Nephron (organoid): ENCODE measurements around the gene FAAP24.
"Not testable (repeated sequence)": the region's sequence is repeated elsewhere in the genome, so short reads cannot be mapped to it uniquely, and the experiment has no call there.

ENCODE experiments used
- H3K27ac Mint-ChIP-seq, 3 experiments: 2 replicates each; pipeline ENCODE4 v1.8.0; 2020; ENCODE audit warnings: mixed read lengths in 3 of 3, mild to moderate bottlenecking in 2 of 3, moderate library complexity in 1 of 3
- H3K27me3 Mint-ChIP-seq: 2 replicates; pipeline ENCODE4 v1.8.0; 2021; ENCODE audit warnings: low read depth, mild to moderate bottlenecking, moderate library complexity, mixed read lengths
- H3K36me3 Mint-ChIP-seq: 2 replicates; pipeline ENCODE4 v1.8.0; 2020; ENCODE audit warnings: low read depth, mixed read lengths
- H3K4me1 Mint-ChIP-seq: 2 replicates; pipeline ENCODE4 v1.8.0; 2020; ENCODE audit warnings: mixed read lengths
- H3K4me3 Mint-ChIP-seq, 3 experiments: 2 replicates each; pipeline ENCODE4 v1.8.0; 2020; ENCODE audit warnings: mild to moderate bottlenecking in 3 of 3, mixed read lengths in 3 of 3, moderate library complexity in 2 of 3
- H3K9me3 Mint-ChIP-seq: 2 replicates; pipeline ENCODE4 v1.8.0; 2020; ENCODE audit warnings: mixed read lengths
- TF ChIP-seq, protein P1 (sequence below), 3 experiments: fragments of 200-600 bp; sonication (generic); IDR thresholded peaks; one replicate each; pipeline ENCODE4 v1.5.0; 2021; ENCODE audit warnings: antibody characterized with exemption in 3 of 3; ENCODE audit not compliant: unreplicated experiment in 3 of 3

FAAP24 gene

DNA sequence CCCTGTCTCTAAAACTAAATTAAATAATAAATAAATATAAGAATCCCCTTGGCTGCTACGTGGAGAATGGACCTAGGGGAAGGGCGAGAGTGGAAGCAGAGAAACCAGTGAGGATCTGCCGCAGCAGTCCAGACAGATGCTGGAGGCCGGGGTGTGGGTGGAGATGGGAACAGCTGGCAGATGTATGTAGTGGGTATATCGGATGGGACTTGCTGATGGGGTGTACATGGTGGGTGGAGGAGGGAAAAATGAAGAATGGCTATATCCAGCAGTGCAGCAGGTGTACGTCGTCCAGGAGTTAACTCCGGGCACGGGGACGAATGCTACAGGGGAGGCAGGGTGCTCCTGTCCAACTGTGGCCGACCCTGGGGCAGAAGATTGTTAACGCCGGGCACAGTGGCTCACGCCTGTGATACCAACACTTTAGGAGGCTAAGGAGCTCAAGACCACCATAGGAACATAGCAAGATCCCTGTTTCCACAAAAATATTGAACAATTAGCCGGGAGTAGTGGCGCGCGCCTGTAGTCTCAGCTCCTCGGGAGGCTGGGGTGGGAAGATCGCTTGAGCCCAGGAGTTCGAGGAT is 938 bp upstream of the FAAP24 start:
- no peaks in the 10 kb centered on the region for H3K27me3 Mint-ChIP-seq
- no peaks in the 10 kb centered on the region for H3K9me3 Mint-ChIP-seq
- H3K27ac Mint-ChIP-seq: peak overlapping the region; percentile 59 to 87 (median 60)
- H3K4me3 Mint-ChIP-seq: peak overlapping the region; percentile 99 to 100 (median 99)
- peaks cover 11% of the 10 kb centered on the region for H3K4me1 Mint-ChIP-seq
- TF ChIP-seq, protein P1, sequence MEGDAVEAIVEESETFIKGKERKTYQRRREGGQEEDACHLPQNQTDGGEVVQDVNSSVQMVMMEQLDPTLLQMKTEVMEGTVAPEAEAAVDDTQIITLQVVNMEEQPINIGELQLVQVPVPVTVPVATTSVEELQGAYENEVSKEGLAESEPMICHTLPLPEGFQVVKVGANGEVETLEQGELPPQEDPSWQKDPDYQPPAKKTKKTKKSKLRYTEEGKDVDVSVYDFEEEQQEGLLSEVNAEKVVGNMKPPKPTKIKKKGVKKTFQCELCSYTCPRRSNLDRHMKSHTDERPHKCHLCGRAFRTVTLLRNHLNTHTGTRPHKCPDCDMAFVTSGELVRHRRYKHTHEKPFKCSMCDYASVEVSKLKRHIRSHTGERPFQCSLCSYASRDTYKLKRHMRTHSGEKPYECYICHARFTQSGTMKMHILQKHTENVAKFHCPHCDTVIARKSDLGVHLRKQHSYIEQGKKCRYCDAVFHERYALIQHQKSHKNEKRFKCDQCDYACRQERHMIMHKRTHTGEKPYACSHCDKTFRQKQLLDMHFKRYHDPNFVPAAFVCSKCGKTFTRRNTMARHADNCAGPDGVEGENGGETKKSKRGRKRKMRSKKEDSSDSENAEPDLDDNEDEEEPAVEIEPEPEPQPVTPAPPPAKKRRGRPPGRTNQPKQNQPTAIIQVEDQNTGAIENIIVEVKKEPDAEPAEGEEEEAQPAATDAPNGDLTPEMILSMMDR (IDR thresholded peaks at IDR 0.05; ENCODE audit: unreplicated experiment in 3 of 3): no peak
- H3K36me3 Mint-ChIP-seq: peaks cover 29% of the 10 kb centered on the region

DNA sequence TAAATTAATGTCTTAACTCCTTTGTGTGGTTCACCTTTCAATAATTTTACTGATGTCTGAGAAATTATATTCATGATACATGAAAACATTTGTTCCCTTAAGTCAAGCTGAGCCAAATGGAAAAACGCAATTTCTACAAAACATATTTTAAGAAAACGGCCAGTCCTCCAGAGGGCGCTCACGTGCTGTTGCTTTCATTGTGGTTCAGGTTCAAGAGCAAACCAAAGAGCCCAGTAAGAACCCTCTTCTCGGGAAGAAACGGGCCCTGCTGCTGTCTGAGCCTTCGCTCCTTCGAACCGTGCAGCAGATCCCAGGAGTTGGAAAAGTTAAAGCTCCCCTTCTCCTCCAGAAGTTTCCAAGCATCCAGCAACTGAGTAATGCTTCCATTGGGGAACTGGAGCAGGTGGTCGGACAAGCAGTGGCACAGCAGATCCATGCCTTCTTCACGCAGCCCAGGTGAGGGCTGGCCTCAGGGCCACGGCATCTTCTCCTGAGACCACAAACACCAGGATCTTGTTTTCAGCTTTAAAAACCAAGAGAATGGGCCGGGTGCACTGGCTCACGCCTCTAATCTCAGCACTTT is 4.3 kb downstream of the FAAP24 start:
- H3K27me3 Mint-ChIP-seq: no peaks in the 10 kb centered on the region
- peak overlapping the region in 1 of 3 experiments; percentile 0 for H3K27ac Mint-ChIP-seq
- TF ChIP-seq, protein P1 (IDR thresholded peaks at IDR 0.05; ENCODE audit: unreplicated experiment in 3 of 3): peak; percentile 51 to 71 (median 62)
- H3K36me3 Mint-ChIP-seq: peaks cover 23% of the 10 kb centered on the region
- H3K4me3 Mint-ChIP-seq: peak overlapping the region in 1 of 3 experiments; percentile 38
- peaks cover 7% of the 10 kb centered on the region for H3K4me1 Mint-ChIP-seq
- no peaks in the 10 kb centered on the region for H3K9me3 Mint-ChIP-seq

DNA sequence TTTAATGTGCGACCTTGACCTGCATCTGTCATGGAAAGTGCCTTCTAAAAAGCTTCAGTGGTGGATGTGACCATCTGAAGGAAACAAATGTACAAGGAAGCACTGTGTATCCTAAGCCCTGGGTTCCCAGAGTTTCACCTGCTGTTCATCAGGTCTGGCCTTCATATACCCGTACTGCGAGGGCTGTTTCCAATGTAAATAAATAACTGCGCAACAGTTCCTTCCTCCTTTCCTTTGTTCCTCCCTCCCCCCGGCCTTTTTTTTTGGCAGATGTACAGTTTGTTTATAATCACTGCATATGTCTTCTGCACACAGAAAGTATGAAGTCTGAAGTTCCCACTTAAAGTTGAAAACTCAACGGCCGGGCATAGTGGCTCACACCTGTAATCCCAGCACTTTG is 5.2 kb downstream of the FAAP24 start:
- TF ChIP-seq, protein P1 (IDR thresholded peaks at IDR 0.05; ENCODE audit: unreplicated experiment in 3 of 3): no peak
- Mint-ChIP-seq H3K36me3 (peaks cover 20% of the 10 kb centered on the region), H3K27ac (no peak overlapping the region), H3K4me1 (no peaks in the 10 kb centered on the region), H3K4me3 (no peak overlapping the region), H3K27me3 (no peaks in the 10 kb centered on the region), H3K9me3 (no peaks in the 10 kb centered on the region)

DNA sequence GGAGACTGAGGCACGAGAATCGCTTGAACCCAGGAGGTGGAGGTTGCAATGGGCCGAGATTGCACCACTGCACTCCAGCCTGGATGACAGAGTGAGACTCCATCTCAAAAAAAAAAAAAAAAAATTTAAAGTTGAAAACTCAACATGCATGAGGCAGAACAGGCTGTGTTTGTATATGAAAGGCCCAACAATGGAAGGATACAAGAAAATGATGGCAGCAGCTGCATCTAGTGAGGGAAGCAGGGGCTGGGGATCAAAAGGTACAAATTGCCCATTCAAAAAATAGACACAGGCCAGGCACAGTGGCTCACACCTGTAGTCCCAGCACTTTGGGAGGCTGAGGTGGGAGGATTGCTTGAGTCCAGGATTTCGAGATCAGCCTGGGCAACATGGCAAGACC is 5.8 kb downstream of the FAAP24 start:
- H3K4me3 Mint-ChIP-seq, H3K4me1 Mint-ChIP-seq, H3K9me3 Mint-ChIP-seq, H3K27ac Mint-ChIP-seq, H3K27me3 Mint-ChIP-seq: not testable (repeated sequence)
- H3K36me3 Mint-ChIP-seq: peaks cover 23% of the 10 kb centered on the region

DNA sequence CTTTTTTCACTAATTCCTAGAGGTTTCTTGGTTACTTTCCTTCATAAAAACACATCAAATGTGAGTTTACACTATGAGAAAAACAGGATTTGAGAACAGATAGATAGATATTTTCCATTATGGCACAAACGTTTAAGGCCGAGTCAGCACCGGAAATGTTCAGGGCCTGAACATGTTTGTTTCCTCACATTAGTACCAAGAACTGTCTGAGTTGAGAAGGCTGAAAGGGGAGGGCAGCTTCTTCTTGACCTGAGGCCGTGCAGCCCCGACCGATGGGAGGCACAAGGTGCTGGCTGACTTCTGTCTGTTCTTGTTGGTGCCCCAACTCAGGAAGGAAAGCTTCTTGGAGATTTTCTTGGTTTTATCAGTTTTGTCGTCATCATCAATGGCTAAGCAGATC is 7.8 kb downstream of the FAAP24 start:
- H3K27me3 Mint-ChIP-seq, H3K27ac Mint-ChIP-seq, H3K4me3 Mint-ChIP-seq, H3K9me3 Mint-ChIP-seq, H3K4me1 Mint-ChIP-seq: not testable (repeated sequence)
- peaks cover 26% of the 10 kb centered on the region for H3K36me3 Mint-ChIP-seq

DNA sequence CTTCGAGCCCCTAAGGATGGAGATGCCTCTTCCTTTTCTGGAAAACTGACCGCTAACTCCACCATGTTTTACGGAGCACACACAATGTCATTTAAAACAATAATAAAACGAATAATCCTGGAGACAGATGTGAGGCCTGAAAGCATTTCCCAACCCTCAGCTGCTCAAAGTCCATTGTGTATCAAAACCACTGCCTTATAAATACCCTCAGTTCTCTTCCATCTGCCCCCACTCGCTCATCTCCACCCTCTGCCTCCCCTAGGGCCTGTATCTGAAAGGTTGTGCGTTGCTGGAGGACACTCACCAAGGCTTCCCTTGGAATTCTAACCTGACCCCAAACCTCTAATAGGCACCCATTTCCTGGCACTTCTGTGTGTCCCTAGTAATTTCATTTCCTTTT is 10.4 kb downstream of the FAAP24 start:
- not testable (repeated sequence) for H3K4me3 Mint-ChIP-seq, H3K27ac Mint-ChIP-seq, H3K4me1 Mint-ChIP-seq, H3K27me3 Mint-ChIP-seq, H3K9me3 Mint-ChIP-seq
- H3K36me3 Mint-ChIP-seq: peaks cover 22% of the 10 kb centered on the region

DNA sequence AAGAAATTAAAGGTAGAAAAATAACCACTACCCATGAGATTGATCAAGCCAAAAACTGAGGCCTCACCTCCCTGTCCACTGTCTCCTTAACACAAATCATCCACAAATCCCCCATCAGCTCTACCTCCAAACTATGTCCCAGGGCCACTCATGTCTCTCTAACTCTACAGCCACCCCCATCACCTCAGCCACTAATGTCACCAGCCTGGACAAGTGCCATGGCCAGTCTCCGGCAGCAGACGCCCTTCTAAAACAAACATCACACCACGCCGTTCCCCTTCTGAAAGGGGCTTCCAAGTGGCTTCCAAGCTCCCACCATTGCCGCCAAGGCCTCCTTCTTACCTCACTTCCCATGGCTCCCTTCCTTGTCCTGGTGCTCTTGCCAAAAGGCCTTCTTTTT is 16.2 kb downstream of the FAAP24 start:
- H3K36me3 Mint-ChIP-seq: peaks cover 14% of the 10 kb centered on the region
- not testable (repeated sequence) for H3K4me1 Mint-ChIP-seq, H3K4me3 Mint-ChIP-seq, H3K27ac Mint-ChIP-seq, H3K27me3 Mint-ChIP-seq, H3K9me3 Mint-ChIP-seq

DNA sequence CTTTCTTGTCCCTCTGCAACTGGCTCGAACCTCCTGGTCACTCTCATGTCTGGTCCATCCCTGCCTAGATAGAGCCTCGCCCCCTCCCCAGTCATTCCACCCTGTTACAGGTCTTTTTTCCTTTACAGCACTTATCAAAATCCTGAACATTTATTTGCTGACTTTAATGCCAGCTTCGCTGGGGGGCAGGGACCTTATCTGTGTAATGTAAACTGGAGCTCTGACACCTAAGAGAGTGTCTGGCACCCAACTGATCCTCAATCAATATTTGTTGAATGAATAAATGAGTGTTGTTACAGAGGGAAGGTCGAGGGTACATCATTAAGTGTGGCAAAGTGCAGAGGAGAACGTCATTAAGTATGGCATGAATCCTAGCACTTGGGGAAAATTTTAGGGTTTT is 16.7 kb downstream of the FAAP24 start:
- Mint-ChIP-seq H3K36me3 (peaks cover 16% of the 10 kb centered on the region), H3K4me3 (no peak overlapping the region), H3K9me3 (no peaks in the 10 kb centered on the region), H3K27me3 (no peaks in the 10 kb centered on the region), H3K4me1 (no peaks in the 10 kb centered on the region), H3K27ac (no peak overlapping the region)
- TF ChIP-seq, protein P1 (IDR thresholded peaks at IDR 0.05; ENCODE audit: unreplicated experiment in 3 of 3): no peak

DNA sequence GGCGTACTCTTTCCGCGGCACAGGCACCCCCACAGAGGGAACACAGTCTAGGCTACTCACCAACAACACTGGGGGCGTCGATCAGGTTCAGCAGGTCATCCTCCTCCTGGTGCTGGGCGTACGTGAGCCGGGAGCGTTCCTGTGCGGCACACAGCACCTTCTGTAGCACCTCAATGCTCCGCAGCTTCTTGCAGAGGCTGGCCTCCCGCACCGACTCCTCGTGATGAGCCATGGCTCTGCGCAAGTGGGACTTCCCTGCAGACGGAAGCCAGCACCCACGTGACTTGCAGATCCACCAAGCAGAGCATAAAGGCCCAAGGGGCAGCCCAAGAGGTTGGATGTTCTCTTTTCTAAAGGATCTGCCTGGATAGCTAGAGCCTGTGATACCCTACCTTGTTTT is 23.9 kb downstream of the FAAP24 start:
- H3K9me3 Mint-ChIP-seq, H3K4me1 Mint-ChIP-seq, H3K4me3 Mint-ChIP-seq, H3K27ac Mint-ChIP-seq, H3K36me3 Mint-ChIP-seq, H3K27me3 Mint-ChIP-seq: not testable (repeated sequence)

DNA sequence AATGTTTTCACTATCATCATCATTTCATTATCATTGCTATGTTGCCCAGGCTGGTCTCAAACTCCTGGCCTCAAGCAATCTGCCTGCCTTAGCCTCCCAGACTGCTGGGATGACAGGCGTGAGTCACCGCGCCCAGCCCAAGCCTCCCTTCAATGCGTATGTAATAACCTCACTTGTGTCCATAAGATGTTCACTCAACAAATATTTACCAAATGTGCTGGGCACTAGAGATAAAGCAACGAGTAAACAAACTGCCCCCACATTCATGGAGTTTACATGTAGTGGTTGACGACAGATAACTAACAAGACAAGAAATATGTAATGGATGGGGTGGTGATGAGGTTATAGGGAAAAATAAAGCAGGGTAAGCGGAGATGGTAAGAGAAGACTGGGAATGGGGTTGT is 25.0 kb downstream of the FAAP24 start:
- not testable (repeated sequence) for H3K36me3 Mint-ChIP-seq, H3K27me3 Mint-ChIP-seq, H3K9me3 Mint-ChIP-seq, H3K27ac Mint-ChIP-seq, H3K4me1 Mint-ChIP-seq, H3K4me3 Mint-ChIP-seq
